A549 (cell line): ENCODE data around the gene MYH10.

Experiments used
- CTCF ChIP-seq: fragments of >200 bp; sonication (Bioruptor Twin); formaldehyde crosslinking; IDR thresholded peaks from 3 replicates; pipeline ENCODE4 v1.5.1; 2016
- EHMT2 ChIP-seq: fragments of 200-600 bp; sonication (generic); IDR thresholded peaks from 2 replicates; pipeline ENCODE4 v1.6.1; 2016; ENCODE audit warnings: antibody characterized with exemption, low read depth, mild to moderate bottlenecking, moderate library complexity
- EP300 ChIP-seq, 2 experiments: fragments of >200 bp; sonication (Bioruptor Twin); formaldehyde crosslinking; IDR thresholded peaks; 2 replicates in 1 of 2; 3 replicates in 1 of 2; pipeline ENCODE4 v1.6.1; 2016 to 2017
- ESRRA ChIP-seq: fragments of 150-350 bp; IDR thresholded peaks from 2 replicates; pipeline ENCODE4 v1.6.1; 2014; ENCODE audit warnings: mild to moderate bottlenecking, low read length, borderline replicate concordance
- RAD21 ChIP-seq, 2 experiments: fragments of >200 bp in 1 of 2; sonication (Bioruptor Twin) in 1 of 2; formaldehyde crosslinking in 1 of 2; IDR thresholded peaks in 1 of 2; conservative IDR thresholded peaks in 1 of 2; 2 replicates in 1 of 2; 3 replicates in 1 of 2; pipeline ENCODE4 v1.6.1; 2012 to 2018; ENCODE audit warnings: inconsistent platforms in 1 of 2
- REST ChIP-seq: fragments of 200-600 bp; sonication (generic); IDR thresholded peaks from 2 replicates; pipeline ENCODE4 v1.6.1; 2016; ENCODE audit warnings: antibody characterized with exemption, mild to moderate bottlenecking, moderate library complexity
- RNF2 ChIP-seq: fragments of 200-600 bp; sonication (generic); IDR thresholded peaks from 2 replicates; pipeline ENCODE4 v1.6.1; 2016; ENCODE audit warnings: low read depth, mild to moderate bottlenecking, antibody characterized with exemption, moderate library complexity, borderline replicate concordance

DNA sequence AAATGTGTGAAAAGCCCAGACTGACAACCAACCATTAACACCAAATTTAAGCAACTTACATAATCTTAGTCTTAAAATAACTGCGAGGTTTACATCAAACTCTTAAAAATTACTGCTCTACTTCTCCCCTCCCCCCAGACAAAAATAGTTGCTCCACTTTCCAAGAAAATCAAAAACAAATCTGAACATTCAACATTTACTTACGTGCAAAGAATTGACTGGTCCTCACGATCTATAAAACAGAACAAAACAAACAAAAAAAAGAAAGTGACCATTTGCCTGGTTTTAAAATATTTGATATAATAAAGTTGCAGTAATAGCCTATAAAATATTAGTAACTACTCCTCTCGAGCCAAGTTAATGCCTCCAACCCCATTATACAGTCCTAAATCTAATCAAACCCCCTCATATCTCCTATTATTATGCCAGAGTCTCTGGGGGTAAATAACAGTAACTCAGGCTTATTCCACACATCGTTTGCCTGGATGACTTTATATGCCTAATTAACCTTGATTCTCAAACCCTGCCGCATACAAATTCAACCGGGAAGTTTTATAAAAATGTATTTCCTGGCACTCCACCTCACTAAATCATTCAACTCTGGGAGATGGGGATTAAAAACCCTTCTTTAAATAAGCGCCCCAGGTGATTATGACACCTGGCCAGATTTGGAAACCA lies 41.5 kb downstream of the MYH10 start:
- TF ChIP-seq REST (no peak), EHMT2 (no peak), EP300 (IDR thresholded peaks at IDR 0.05) (no peak), CTCF (no peak), ESRRA (no peak), RNF2 (no peak), RAD21 (conservative IDR thresholded peaks at IDR 0.05 in 1 of 2, IDR thresholded peaks at IDR 0.05 in 1 of 2) (no peak)
